Measurements from ENCODE around the gene FAM13A. TPM values are rescaled to one million over a fixed set of nuclear protein-coding genes. Genes with fewer than 3 reads are reported as not detected.

The FAM13A gene
- total and polyA plus RNA-seq, 8 donors, result 6.0 to 132 (median 45.7) TPM

DNA sequence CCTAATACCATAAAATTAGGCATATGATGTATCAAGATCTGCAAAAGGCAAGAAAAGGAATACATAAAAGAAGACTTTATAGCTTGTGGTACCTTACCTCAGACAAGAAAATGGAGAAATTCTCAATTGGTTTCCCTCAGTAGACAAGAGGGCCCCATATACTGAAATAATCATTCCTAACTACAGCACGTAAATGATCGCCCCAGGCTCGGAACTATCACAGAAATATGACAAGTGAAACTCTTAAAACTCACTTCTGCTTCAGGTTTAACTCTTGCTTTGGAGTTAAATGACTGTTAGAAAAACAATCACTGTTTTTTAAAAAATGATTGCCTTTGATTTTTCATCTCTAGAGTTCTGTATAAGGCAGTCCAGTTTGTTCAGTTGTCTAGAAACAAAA is 320.7 kb downstream of the FAM13A start:
- H3K27ac ChIP-seq, result peak overlapping the region in 3 of 5 donors; percentile 33 to 73 (median 35)
- TF ChIP-seq, protein P1, sequence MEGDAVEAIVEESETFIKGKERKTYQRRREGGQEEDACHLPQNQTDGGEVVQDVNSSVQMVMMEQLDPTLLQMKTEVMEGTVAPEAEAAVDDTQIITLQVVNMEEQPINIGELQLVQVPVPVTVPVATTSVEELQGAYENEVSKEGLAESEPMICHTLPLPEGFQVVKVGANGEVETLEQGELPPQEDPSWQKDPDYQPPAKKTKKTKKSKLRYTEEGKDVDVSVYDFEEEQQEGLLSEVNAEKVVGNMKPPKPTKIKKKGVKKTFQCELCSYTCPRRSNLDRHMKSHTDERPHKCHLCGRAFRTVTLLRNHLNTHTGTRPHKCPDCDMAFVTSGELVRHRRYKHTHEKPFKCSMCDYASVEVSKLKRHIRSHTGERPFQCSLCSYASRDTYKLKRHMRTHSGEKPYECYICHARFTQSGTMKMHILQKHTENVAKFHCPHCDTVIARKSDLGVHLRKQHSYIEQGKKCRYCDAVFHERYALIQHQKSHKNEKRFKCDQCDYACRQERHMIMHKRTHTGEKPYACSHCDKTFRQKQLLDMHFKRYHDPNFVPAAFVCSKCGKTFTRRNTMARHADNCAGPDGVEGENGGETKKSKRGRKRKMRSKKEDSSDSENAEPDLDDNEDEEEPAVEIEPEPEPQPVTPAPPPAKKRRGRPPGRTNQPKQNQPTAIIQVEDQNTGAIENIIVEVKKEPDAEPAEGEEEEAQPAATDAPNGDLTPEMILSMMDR (IDR thresholded peaks at IDR 0.05), result no peak
- TF ChIP-seq EP300 (IDR thresholded peaks at IDR 0.05) (no peak), POLR2AphosphoS5 (IDR thresholded peaks at IDR 0.05) (no peak), POLR2A (IDR thresholded peaks at IDR 0.05) (no peak)
- intact Hi-C loops (cut with DNase I; ENCODE audit: low total_unique reads), result no loop called here
- H3K36me3 ChIP-seq, result peaks cover 8 to 50% (median 37%) of the 10 kb centered on the region in 4 donors
- peaks cover 23 to 68% (median 46%) of the 10 kb centered on the region in 4 donors for H3K4me1 ChIP-seq
- no peaks in the 10 kb centered on the region for H3K9me3 ChIP-seq
- 85 to 97% (median 89%) methylated on average over 3 of the region's 3 CpGs for WGBS, 5 donors
- no peaks in the 10 kb centered on the region for H3K27me3 ChIP-seq
- DNase-seq, result no peak
- H3K4me3 ChIP-seq, result no peak overlapping the region

DNA sequence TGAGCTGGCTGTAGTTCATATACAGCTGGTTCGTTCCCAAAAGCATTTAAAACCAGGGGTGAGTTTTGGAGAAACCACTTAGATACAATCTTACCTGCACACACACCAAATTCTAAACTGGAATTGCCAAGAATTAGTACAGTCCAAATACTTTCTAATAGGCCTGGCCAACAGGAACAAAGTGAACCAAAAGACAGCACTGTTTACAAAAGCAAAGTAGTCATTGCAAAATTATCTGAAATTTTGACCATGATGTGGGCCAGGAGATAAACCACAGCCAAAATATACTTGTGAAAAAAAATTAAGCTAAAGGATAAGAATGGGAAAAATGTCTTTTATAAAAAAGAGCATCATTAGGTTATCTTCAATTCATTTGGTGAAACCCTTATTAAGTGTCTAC is 321.4 kb downstream of the FAM13A start:
- intact Hi-C loops (cut with DNase I; ENCODE audit: low total_unique reads), result no loop called here
- 23 to 62% (median 41%) methylated on average over 1 of the region's 1 CpG for WGBS, 5 donors
- TF ChIP-seq POLR2A (IDR thresholded peaks at IDR 0.05), result no peak
- TF ChIP-seq, protein P1 (IDR thresholded peaks at IDR 0.05), result no peak
- TF ChIP-seq POLR2AphosphoS5 (IDR thresholded peaks at IDR 0.05), result no peak
- no peak for TF ChIP-seq EP300 (IDR thresholded peaks at IDR 0.05)
- Histone ChIP-seq H3K4me1 (peaks cover 23 to 63% (median 44%) of the 10 kb centered on the region in 4 donors), H3K27me3 (no peaks in the 10 kb centered on the region), H3K27ac (peak overlapping the region in 3 of 5 donors; percentile 26 to 73 (median 33)), H3K9me3 (no peaks in the 10 kb centered on the region), H3K36me3 (peaks cover 14 to 50% (median 44%) of the 10 kb centered on the region in 4 donors), H3K4me3 (no peak overlapping the region)
- no peak for DNase-seq

DNA sequence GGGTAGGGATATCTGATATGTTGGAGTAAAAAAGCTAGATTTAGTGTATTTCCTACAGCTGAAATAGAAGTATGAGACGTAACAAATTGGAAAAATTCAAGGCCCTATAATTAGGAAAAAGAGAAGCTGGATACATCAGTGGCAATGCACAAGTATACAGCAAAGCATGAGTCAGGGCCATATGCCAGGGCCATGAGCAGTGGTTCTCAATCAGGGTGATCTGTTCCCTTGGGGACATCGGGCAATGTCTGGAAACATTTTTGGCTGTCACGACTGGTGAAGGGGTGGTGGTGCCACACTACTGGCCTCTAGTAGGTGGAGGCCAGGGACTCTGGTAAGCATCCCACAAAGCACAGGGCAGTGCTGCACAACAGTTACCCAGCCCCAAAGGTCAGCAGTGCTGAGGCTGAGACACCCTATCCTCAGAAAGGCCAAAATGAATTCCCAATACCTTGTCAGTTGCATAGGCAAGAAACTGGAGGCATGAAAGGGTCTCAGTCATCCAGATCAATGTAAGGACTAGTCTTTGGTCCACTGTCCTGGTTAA is 322.5 kb downstream of the FAM13A start:
- Histone ChIP-seq H3K36me3 (peaks cover 21 to 59% (median 55%) of the 10 kb centered on the region in 4 donors), H3K4me3 (no peak overlapping the region), H3K9me3 (no peaks in the 10 kb centered on the region), H3K27ac (peak overlapping the region in 2 of 5 donors; percentile 32 to 73), H3K4me1 (peaks cover 23 to 56% (median 39%) of the 10 kb centered on the region in 4 donors), H3K27me3 (no peaks in the 10 kb centered on the region)
- DNase-seq, result no peak
- TF ChIP-seq POLR2AphosphoS5 (IDR thresholded peaks at IDR 0.05), result no peak
- no peak for TF ChIP-seq EP300 (IDR thresholded peaks at IDR 0.05)
- intact Hi-C loops (cut with DNase I; ENCODE audit: low total_unique reads), result no loop called here
- 81 to 98% (median 82%) methylated on average over 3 of the region's 3 CpGs for WGBS, 5 donors

DNA sequence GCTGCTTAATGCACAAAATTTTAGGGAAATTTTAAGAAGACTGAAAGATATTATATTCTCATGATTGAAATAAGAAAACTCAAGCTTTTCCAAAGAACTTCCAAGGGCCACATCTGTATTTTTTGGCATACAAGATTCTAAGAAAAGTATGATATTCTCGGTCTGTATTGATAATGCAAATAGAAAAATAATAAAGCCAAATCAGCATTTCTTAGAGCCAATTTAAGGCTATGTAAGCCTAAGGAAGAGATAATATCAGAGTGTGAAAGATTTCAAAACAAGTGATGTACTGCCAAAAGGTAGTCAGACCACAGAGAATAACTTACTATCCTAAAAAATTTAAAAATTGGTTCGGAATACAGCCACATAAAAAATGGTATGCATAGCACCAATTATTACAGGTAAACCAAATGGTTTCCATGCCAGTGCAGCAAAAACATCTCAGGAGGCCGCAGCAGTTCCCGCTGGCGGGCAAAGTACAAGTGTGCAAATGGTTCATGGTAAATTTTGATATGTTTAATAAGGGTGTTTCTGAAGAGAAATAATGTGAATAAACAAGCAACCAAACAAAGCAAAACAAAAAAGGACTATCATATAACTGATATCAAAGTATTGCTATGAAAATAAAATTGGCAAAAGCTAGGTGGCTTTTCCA is 324.1 kb downstream of the FAM13A start:
- TF ChIP-seq, protein P1 (IDR thresholded peaks at IDR 0.05), result no peak
- TF ChIP-seq EP300 (IDR thresholded peaks at IDR 0.05), result no peak
- TF ChIP-seq POLR2A (IDR thresholded peaks at IDR 0.05), result no peak
- no peak for TF ChIP-seq POLR2AphosphoS5 (IDR thresholded peaks at IDR 0.05)
- peaks cover 25 to 65% (median 58%) of the 10 kb centered on the region in 4 donors for H3K36me3 ChIP-seq
- no peak overlapping the region for H3K27ac ChIP-seq
- DNase-seq, result no peak
- peaks cover 13 to 45% (median 27%) of the 10 kb centered on the region in 4 donors for H3K4me1 ChIP-seq
- WGBS, 5 donors, result 88 to 96% (median 94%) methylated on average over 5 of the region's 5 CpGs
- no peak overlapping the region for H3K4me3 ChIP-seq
- H3K9me3 ChIP-seq, result no peaks in the 10 kb centered on the region
- no peaks in the 10 kb centered on the region for H3K27me3 ChIP-seq
- intact Hi-C loops (cut with DNase I; ENCODE audit: low total_unique reads), result no loop called here

DNA sequence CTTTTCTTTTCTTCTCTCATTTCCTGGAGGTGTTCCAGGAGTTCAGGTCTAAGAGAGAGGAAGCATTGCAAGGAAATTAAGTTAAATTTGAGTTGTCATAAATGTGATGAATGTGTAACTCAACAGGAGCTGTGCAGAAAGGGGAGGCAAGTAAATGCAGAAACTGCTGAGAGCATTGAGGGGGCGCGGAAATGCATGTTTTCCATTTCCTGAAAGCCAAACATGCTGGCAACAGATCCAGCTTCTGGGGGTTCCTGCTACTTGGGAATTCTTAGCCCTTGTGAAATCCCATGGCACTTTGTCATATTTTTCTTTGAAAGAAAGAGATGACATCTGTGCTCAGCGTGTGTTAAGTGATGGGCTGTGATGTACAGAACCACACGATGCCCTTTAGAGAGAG is 325.6 kb downstream of the FAM13A start:
- TF ChIP-seq EP300 (IDR thresholded peaks at IDR 0.05) (no peak), POLR2AphosphoS5 (IDR thresholded peaks at IDR 0.05) (no peak), POLR2A (IDR thresholded peaks at IDR 0.05) (no peak)
- TF ChIP-seq, protein P1 (IDR thresholded peaks at IDR 0.05), result no peak
- intact Hi-C loops (cut with DNase I; ENCODE audit: low total_unique reads), result no loop called here
- no peak overlapping the region for H3K4me3 ChIP-seq
- H3K27ac ChIP-seq, result no peak overlapping the region
- H3K9me3 ChIP-seq, result no peaks in the 10 kb centered on the region
- no peaks in the 10 kb centered on the region for H3K27me3 ChIP-seq
- 80 to 94% (median 91%) methylated on average over 4 of the region's 4 CpGs for WGBS, 5 donors
- H3K4me1 ChIP-seq, result peaks cover 1 to 31% (median 15%) of the 10 kb centered on the region in 4 donors
- no peak for DNase-seq
- H3K36me3 ChIP-seq, result peaks cover 35 to 74% (median 72%) of the 10 kb centered on the region in 4 donors
